WTC11 (cell line): ENCODE measurements around the gene KCNC3.

Source experiments
- CTCF ChIP-seq: fragments of 200-600 bp; IDR thresholded peaks from 2 replicates; pipeline ENCODE4 v1.8.0; 2022; ENCODE audit warnings: antibody characterized with exemption
- ESRRA ChIP-seq: sonication (generic); formaldehyde crosslinking; IDR thresholded peaks from 2 replicates; pipeline ENCODE4 v1.8.1; 2022; ENCODE audit warnings: mild to moderate bottlenecking, missing genetic modification reagents, borderline replicate concordance
- JUN ChIP-seq: sonication (generic); formaldehyde crosslinking; IDR thresholded peaks from 2 replicates; pipeline ENCODE4 v1.8.0; 2023; ENCODE audit warnings: mild to moderate bottlenecking, missing genetic modification reagents
- NFYB ChIP-seq: sonication (generic); formaldehyde crosslinking; conservative IDR thresholded peaks from 2 replicates; pipeline ENCODE4 v1.8.0; 2022; ENCODE audit warnings: low read depth, missing genetic modification reagents

GRCh38 chr19:50378863-50379236, 49.7 kb upstream of the KCNC3 start:
- no peak for TF ChIP-seq ESRRA (CRISPR knock-in tag)
- no peak for TF ChIP-seq JUN (CRISPR knock-in tag)
- TF ChIP-seq CTCF, result no peak
- no peak for TF ChIP-seq NFYB
